Upper lobe of right lung (tissue), 1 donor: ENCODE results near the gene DHX35. TPM values are rescaled to one million over a fixed set of nuclear protein-coding genes. Genes with fewer than 3 reads are reported as not detected.

ENCODE experiments used
- ATAC-seq: fragments of 200-7000 bp; cut with Tn5 transposase; one replicate; pipeline ENCODE4 v1.9.1; 2020; ENCODE audit warnings: mild to moderate bottlenecking, moderate library complexity
- DNase-seq: peaks from one replicate; pipeline ENCODE4 v3.0.0-alpha.2; 2020
- H3K27ac ChIP-seq: fragments of 200-600 bp; one replicate; pipeline ENCODE4 v1.8.0; 2022
- H3K27me3 ChIP-seq: fragments of 200-600 bp; one replicate; pipeline ENCODE4 v1.8.0; 2022; ENCODE audit warnings: mild to moderate bottlenecking
- H3K36me3 ChIP-seq: fragments of 200-600 bp; one replicate; pipeline ENCODE4 v1.8.0; 2022
- H3K4me1 ChIP-seq: fragments of 200-600 bp; one replicate; pipeline ENCODE4 v1.8.0; 2022
- H3K4me3 ChIP-seq: fragments of 200-600 bp; one replicate; pipeline ENCODE4 v1.8.0; 2022; ENCODE audit warnings: mild to moderate bottlenecking
- H3K9me3 ChIP-seq: fragments of 200-600 bp; one replicate; pipeline ENCODE4 v1.8.0; 2022
- intact Hi-C: fragments of 100-400 bp; cut with DNase I; formaldehyde crosslinking; loops from one replicate; pipeline ENCODE4 v1.11.0; 2022
- total RNA-seq: library from RNA; stranded (reverse); fragmentation: NEBNext Ultra II Directional; extraction: Animal tissue kit (Norgen Biotek cat#: 25700); gene quantifications from one replicate; pipeline ENCODE4 v1.2.1, GENCODE V29; 2021
- TF ChIP-seq, protein P1 (sequence below): fragments of 200-600 bp; IDR thresholded peaks from one replicate; pipeline ENCODE4 v1.8.0; 2022; ENCODE audit warnings: antibody characterized with exemption
- donor health status: DM: no; HTN: yes; CAD: no; lungs with severe emphysema.

The DHX35 gene
- total RNA-seq, 1 donor from 2014 or later = 11.1 TPM

DNA sequence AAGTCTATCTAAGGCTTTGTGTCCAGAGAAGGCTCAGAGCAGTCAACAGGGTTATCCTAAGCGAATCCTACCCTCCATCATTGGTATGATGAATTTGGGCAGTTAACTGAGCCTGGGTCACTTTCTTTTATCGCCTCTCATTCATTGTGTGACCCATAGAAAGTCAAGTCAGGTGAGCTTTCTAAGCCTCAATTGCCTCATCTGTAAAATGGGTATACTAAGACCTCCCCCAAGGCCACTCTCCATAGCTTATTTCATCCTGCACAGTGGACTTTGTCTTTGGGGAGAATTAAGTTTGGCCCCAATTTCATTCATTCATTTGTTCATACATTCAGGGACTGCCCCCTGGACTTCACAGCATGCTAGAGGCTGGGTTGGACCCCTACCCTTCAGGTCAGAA, 110.5 kb downstream of the DHX35 start:
- DNase-seq (no peak), ATAC-seq (no peak)
- Histone ChIP-seq H3K9me3 (peaks cover 8% of the 10 kb centered on the region), H3K27me3 (no peaks in the 10 kb centered on the region), H3K27ac (no peak overlapping the region), H3K36me3 (no peaks in the 10 kb centered on the region), H3K4me3 (no peak overlapping the region), H3K4me1 (no peaks in the 10 kb centered on the region)
- intact Hi-C loops = no loop called here
- TF ChIP-seq, protein P1, sequence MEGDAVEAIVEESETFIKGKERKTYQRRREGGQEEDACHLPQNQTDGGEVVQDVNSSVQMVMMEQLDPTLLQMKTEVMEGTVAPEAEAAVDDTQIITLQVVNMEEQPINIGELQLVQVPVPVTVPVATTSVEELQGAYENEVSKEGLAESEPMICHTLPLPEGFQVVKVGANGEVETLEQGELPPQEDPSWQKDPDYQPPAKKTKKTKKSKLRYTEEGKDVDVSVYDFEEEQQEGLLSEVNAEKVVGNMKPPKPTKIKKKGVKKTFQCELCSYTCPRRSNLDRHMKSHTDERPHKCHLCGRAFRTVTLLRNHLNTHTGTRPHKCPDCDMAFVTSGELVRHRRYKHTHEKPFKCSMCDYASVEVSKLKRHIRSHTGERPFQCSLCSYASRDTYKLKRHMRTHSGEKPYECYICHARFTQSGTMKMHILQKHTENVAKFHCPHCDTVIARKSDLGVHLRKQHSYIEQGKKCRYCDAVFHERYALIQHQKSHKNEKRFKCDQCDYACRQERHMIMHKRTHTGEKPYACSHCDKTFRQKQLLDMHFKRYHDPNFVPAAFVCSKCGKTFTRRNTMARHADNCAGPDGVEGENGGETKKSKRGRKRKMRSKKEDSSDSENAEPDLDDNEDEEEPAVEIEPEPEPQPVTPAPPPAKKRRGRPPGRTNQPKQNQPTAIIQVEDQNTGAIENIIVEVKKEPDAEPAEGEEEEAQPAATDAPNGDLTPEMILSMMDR = no peak

DNA sequence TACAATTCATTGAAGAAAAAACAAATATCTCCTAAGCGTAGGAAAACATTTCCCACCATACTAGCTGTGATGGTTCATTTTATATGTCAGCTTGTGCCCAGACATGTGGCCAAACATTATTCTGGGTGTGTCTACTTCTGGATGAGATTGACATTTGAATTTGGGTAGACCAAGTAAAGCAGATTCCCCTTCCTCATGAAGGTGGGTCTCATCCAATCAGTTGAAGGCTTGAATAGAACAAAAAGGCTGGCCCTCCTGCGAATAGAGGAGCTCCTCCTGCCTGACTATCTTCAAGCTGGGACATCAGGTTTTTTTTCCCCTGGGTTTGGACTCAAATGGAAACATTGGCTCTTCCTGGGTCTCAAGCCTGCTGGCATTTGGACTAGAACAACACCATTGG, 113.6 kb downstream of the DHX35 start:
- Histone ChIP-seq H3K4me1 (no peaks in the 10 kb centered on the region), H3K9me3 (no peaks in the 10 kb centered on the region), H3K36me3 (no peaks in the 10 kb centered on the region), H3K4me3 (no peak overlapping the region), H3K27ac (no peak overlapping the region), H3K27me3 (no peaks in the 10 kb centered on the region)
- intact Hi-C loops = no loop called here
- TF ChIP-seq, protein P1 = no peak
- no peak for ATAC-seq
- DNase-seq = no peak

DNA sequence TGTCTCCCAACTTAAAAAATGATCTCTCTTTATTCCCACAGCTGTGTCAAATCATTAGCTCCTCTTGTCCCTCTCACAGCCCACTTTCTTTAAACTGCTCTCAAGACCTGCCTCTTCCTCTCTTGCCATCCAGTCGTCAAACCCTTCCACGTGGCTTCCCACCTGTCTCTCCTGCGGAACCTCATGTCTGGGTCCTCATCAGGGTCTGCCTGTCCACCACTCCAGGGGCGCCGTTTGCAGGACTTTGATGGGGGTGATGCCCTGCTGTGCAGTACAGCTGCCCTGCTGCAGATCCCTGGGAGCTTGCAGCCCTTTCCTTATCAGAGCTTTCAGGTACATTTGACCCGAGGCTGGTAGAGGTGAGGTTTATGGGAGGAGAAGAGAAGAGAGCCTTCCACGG, 114.8 kb downstream of the DHX35 start:
- intact Hi-C loops = no loop called here

DNA sequence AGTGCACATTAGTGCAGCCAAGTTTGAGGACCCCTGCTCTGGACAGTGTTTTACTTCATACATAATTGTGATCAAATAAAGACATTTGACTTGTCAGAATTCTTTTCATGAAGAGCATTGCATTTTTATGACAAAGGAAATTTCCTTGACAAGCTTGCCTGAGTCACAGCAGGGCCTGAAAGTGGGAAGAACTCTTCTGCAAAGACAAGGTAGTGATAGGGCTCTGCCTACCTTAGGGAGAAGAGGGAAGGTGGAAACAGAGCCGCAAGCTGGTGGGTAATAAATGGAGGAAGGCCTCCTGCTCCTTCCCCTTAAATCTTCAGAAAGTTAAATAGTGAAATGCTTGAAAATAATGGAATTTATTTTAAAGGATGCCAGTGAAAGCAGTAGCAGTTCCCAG, 118.2 kb downstream of the DHX35 start:
- no peaks in the 10 kb centered on the region for H3K27me3 ChIP-seq
- intact Hi-C loops = no loop called here
- no peak overlapping the region for H3K27ac ChIP-seq
- no peaks in the 10 kb centered on the region for H3K36me3 ChIP-seq
- H3K9me3 ChIP-seq = no peaks in the 10 kb centered on the region
- TF ChIP-seq, protein P1 = no peak
- ATAC-seq (no peak), DNase-seq (no peak)
- no peaks in the 10 kb centered on the region for H3K4me1 ChIP-seq
- H3K4me3 ChIP-seq = no peak overlapping the region

More for the DNA sequence above, 114.8 kb downstream of the DHX35 start:
- H3K36me3 ChIP-seq = no peaks in the 10 kb centered on the region
- H3K4me3 ChIP-seq = no peak overlapping the region
- no peak overlapping the region for H3K27ac ChIP-seq
- TF ChIP-seq, protein P1 = no peak
- no peak for ATAC-seq
- H3K9me3 ChIP-seq = no peaks in the 10 kb centered on the region
- no peaks in the 10 kb centered on the region for H3K4me1 ChIP-seq
- DNase-seq = no peak
- no peaks in the 10 kb centered on the region for H3K27me3 ChIP-seq

DNA sequence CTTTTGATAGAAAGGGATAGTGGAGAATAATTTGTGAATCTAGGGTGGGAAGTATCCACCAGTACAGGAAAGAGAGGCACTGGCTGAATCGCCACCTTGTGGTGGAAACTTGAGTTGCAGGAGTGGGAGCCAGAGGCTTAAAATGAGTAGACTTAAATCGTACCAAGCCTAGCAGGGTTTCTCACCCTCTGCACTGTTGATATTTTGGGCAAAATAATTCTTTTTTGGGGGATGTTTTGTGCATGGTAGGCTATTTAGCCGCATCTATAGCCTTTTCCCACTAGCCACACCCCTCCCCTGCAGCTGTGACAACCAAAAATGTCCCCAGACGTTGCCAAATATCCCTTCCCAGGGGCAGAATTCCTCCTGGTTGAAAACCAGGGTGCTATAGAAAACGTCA, 119.1 kb downstream of the DHX35 start:
- TF ChIP-seq, protein P1 = peak; percentile 94
- DNase-seq (peak; percentile 73), ATAC-seq (peak; percentile 87)
- H3K4me3 ChIP-seq = no peak overlapping the region
- H3K27ac ChIP-seq = no peak overlapping the region
- H3K27me3 ChIP-seq = no peaks in the 10 kb centered on the region
- H3K9me3 ChIP-seq = no peaks in the 10 kb centered on the region
- no peaks in the 10 kb centered on the region for H3K36me3 ChIP-seq
- intact Hi-C loops = no loop called here
- H3K4me1 ChIP-seq = no peaks in the 10 kb centered on the region
